ENCODE results near the gene KAT8.
A peak's percentile ranks its signal among the peaks of the same experiment; 100 is the strongest.

KAT8 gene

DNA sequence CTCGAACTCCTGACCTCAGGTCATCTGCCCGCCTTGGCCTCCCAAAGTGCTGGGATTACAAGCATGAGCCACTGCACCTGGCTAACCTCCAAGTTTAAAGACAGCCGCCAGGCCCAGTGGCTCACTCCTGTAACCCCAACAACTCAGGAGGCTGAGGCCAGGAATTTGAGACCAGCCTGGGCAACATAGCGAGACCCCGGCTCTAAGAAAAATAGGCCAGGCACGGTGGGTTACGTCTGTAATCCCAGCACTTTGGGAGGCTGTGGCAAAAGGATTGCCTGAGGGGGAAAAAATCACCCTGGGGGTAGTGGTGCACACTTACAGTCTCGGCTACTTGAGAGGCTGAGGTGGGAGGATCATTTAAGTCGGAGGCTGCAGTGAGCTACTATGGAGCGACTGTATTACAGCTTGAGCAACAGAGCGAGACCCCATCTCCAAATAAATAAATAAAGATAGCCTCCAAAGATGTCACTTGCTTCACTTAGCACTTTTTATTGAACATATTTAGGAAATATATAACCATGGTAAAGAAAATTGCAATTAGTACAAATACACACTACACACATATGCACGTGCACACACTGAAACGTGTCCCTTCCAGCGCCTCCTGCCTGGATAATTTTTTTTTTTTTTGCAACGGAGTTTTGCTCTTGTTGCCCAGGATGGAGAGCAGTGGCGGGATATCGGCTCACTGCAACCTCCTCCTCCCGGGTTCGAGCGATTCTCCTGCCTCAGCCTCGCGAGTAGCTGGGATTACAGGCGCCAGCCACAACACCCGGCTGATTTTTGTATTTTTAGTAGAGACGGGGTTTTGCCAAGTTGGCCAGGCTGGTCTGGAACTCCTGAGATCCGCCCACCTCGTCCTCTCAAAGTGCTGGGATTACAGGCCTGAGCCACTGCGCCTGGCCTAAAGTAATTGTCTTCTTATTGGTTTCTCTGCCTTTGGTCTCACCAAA lies 10.7 kb upstream of the KAT8 start:
- DNase-seq (ENCODE audit: insufficient read length, low spot score) (no peak), FAIRE-seq (no peak)

DNA sequence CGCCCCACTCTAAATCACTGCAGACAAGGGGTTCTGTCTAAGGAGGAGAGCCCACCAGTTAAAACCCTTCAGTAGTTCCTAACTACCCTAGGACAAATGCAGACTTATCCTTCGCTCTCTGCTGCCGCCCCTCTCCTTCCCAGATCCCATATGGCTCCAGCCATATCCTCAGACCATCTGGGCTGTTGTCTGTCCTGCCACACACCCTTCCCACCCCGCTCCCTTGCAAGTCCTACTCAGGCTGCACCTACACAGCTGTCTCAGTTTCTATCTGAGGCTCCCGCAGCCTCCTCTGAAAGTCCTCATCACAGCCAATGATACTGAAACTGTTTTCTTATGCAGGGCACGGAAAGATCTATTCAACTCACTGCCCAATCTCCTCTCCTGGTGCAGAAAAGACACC lies 10.0 kb upstream of the KAT8 start:
- DNase-seq (ENCODE audit: insufficient read length, low spot score): no peak
- no peak for FAIRE-seq

DNA sequence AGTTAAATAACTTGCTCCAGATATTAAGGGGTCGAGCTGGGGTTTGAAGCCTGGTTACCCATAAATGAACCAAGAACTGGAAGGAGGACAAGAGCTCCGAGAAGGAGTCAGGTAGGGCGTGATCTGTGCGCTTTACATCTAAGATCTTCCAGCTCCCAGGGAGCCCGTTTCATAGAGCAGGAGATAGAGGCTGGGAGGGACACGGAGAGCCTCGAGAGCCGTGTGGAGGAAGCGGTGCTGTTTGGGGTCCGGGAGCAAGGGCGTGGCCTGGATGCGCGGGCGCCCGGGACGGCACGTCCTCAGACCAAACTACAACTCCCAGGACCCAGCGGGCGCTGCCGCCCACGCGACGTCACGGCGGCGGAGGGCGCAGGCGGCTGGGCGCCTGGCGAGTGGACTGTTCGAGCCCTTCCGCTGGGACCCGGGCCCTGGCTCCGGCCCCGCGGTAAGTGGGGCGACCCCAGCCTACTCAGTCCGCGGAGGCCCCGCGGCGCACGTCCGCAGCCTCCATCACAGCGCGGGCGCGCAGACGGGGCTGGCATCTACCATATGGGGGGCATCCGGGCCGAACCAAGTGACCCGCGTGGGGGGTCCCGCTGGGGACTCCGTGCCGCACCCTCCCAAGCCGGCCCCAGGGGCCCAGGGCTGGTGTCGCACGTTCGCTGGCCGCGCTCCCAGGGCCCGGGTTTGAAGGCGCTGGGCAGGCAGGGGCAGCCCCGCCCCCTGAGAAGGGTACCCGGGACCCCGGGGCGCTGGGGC lies 9.2 kb upstream of the KAT8 start, which contains the start of gene BCKDK:
BCKDK (plus strand) TSS at position 352 of the 759 bp plus-strand sequence. CDS start 838 bp downstream, outside the sequence.
- peak; percentile 81 for FAIRE-seq
- DNase-seq (ENCODE audit: insufficient read length, low spot score): peak; percentile 89

DNA sequence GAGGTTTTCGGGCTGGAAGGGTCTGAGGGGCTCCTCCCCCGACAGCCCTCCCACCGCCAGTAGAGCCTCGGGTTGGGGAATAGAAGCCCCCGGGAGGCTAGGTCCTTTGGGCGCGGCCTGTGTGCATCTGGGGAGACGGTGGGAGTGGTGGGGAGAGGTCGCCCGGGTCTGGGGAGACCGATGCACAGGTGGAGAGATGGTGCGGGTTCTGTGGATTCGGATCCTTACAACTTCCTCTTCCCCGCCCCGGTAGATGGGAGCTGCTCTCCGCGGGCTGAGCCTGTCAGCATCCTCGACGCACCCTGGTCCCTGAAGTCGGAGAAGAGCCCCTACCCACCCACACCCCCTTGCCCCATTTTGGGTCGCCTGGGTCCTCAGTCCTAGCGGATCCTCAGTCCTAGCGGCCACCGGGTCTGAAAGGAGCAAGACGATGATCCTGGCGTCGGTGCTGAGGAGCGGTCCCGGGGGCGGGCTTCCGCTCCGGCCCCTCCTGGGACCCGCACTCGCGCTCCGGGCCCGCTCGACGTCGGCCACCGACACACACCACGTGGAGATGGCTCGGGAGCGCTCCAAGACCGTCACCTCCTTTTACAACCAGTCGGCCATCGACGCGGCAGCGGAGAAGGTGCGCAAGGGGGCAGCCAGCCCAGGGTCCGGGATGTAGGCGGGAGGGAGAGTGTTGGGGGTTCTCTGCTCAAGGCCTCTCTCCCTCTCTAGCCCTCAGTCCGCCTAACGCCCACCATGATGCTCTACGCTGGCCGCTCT lies 8.5 kb upstream of the KAT8 start:
- FAIRE-seq: no peak
- DNase-seq (ENCODE audit: insufficient read length, low spot score): no peak

DNA sequence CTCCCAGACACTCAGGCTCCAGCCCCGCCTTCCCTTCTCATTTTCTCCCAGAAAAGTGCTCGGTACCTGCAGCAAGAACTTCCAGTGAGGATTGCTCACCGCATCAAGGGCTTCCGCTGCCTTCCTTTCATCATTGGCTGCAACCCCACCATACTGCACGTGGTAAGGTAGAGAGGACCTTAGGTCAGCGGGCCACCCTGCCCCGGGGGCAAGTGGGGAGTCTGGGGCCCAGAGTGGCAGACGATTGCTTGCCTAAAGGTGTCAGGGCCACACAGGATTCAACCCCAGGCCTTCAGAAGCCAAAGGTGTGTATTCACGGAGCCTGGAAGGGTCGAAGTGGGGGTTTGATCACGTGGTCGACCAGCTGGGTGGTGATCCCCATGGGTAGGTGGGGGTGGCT lies 7.8 kb upstream of the KAT8 start:
- FAIRE-seq (no peak), DNase-seq (ENCODE audit: insufficient read length, low spot score) (no peak)

DNA sequence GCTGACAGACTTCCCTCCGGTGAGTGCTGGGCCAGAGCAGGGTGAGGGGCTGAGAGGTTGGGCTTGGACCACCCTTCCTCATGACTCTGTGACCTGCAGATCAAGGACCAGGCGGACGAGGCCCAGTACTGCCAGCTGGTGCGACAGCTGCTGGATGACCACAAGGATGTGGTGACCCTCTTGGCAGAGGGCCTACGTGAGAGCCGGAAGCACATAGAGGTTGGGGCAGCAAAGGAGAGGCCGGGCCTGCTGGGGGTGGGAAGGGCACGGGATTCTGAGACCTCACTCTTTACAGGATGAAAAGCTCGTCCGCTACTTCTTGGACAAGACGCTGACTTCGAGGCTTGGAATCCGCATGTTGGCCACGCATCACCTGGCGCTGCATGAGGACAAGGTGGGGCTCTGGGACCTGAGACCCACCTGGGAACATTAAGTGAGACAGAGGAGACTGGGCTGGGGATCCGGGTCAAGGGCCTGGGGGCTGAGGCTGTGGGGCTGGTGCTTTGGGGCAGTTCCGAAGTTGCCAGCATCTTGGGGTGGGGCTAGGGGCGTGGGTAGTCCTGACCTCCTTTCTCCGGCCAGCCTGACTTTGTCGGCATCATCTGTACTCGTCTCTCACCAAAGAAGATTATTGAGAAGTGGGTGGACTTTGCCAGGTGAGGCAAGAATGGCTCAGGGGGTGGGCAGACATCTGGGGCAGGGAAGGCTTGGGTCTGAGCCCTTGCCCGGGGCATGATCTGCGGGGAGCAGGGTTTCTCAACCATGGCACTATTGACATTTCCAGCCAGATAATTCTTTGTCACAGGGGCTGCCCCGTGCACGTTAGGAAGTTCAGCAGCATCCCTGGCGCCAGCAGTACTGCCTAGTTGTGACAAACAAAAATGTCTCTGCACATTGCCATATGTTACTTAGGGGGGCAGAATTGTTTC lies 7.1 kb upstream of the KAT8 start:
- FAIRE-seq: no peak
- DNase-seq (ENCODE audit: insufficient read length, low spot score): no peak

DNA sequence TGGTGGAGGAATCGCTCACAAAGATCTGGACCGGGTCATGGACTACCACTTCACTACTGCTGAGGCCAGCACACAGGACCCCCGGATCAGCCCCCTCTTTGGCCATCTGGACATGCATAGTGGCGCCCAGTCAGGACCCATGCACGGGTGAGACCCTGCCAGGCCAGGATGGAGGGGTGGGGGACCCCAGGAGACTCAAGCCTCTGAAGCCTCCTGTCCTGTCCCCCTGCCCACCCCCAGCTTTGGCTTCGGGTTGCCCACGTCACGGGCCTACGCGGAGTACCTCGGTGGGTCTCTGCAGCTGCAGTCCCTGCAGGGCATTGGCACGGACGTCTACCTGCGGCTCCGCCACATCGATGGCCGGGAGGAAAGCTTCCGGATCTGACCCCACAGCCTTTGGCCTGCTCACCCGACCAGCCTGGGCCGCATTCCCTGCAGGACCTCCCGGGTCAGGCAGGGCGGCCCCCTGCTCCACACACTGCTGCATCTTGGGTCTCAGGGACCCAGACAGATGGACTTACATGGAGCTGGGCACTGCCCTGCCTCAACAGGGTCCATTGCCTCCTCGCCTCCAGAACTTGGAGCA lies 5.5 kb upstream of the KAT8 start:
- no peak for FAIRE-seq
- DNase-seq (ENCODE audit: insufficient read length, low spot score): no peak

DNA sequence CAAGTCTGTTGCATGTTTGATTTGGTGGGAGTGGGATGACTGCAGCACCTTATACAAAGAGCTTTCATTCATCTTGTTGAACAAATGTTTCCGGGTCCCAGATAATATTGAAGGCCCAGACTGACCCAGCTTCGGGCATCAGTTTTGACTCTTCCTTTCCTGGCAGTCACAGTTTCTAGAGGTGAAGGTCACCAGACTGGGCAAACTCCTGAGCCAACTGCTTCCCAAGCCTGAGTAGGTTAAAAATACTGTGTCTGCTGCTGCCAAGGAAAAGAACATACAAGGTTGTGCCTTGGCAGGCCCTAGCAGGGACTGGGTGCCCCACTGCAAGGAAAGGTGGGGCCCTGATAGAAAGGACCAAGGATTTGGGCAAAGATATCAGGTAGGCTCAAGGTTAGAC lies 4.8 kb upstream of the KAT8 start:
- FAIRE-seq (no peak), DNase-seq (ENCODE audit: insufficient read length, low spot score) (no peak)

DNA sequence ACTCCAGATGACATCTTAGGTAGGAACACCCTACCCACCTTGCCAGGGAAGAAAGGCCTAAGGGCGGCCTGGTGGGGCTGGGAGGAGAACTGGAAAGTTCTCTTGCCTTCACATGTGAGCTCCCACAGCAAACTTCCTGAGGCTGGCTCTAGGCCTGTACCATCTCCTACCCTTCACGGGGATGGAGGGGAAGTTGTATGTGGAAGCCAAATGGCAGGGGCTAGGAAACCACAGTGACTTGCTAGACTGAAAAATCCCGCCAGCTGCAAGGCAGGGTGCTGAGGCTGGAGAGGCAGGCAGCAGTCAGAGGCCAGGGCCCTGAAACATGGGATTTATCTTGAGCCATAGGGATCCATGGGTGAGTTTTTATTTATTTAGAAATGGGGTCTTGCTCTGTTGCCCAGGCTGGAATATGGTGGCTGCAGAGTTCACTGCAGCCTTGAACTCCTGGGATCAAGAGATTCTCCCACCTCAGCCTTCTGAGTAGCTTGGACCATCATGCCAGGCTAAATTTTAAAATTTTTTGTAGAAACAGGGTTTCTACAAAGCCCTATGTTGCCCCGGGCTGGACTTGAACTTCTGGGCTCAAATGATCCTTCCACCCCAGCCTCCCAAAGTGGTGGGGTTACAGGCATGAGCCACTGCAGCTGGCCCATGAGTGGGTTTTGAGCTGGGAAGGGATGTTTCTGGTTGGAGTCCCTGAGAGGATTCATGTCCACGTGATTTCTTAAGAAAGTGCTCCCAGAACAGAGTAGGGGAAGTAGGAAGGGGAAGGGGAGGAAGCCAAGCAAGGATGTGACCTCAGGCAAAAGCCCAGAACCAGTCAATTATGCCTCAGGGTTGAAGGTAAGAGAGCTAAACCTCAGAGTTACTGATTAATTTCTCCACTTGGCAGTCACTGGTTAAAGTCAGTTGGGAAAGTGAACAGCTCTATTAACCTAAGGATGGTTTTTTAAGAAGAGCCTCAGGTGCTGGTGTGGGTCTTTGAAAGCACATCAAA lies 4.0 kb upstream of the KAT8 start:
- DNase-seq (ENCODE audit: insufficient read length, low spot score) (no peak), FAIRE-seq (no peak)

DNA sequence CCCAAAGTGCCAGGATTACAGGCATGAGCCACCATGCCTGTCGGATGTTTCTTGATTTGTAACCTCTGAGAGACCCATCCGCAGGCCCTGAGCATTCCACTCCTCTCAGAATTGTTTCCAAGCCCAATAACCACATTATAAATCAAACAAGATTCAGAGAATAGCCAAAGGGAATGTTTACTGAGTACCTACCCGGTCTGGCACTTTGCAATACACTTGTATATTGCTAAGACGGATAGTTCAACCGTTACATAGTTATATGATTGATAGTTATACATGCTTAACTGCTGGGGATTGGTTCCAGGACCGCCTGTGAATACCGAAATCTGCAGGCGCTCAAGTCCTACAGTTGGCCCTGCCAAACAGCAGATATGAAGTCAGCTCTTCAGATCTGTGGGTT lies 3.0 kb upstream of the KAT8 start:
- FAIRE-seq (no peak), DNase-seq (ENCODE audit: insufficient read length, low spot score) (no peak)

DNA sequence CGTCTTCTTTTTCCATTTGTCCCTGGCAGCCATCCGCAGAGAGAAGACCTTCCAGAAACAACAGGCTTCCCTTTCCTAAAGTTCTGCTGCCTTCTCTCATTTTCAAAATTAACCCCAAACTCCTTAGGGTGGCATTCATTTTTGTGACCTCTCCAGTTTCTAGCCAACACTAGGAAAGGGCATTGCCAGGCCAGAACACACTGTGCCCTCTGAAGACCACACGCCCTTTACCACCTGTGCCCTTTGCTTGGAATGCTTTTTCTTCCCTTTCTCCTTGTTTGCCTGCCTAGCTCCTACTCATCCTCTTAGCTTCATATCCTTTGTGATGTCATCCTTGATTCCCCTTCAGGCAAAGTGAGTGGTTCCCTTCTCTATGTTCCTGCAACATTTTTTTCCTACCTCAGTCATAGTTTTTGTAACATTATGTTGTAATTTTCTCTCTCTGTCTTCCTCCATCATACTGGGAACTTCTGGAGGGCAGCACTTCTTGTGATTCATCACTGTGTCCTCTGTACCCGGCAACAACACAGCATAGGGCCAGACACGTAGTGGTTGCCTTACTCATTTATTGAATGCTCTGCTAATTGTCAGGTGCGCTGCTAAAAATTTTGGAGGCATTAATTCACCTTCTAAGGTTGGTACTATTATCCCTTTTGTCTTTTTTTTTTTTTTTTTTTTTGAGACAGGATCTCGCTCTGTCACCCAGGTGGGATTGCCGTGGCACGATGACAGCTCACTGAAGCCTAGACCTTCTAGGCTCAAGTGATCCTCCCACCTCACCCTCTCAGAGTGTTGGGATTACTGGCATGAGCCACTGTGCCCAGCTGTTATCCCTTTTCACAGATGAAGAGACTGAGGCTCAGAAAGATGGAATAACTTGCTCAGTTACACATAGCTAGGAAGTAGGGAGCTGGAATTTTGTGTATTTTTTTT lies 1.0 kb downstream of the KAT8 start:
- no peak for DNase-seq (ENCODE audit: insufficient read length, low spot score)
- FAIRE-seq: no peak

DNA sequence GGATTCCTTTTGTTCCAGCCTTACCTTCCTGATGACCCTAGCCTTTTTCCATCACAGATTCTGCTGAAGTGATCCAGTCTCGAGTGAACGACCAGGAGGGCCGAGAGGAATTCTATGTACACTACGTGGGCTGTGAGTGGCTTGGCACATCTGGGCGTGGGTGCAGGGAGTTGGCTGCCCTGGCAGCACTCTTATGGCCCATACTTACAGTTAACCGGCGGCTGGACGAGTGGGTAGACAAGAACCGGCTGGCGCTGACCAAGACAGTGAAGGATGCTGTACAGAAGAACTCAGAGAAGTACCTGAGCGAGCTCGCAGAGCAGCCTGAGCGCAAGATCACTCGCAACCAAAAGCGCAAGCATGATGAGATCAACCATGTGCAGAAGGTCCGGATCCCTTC lies 2.7 kb downstream of the KAT8 start:
- DNase-seq (ENCODE audit: insufficient read length, low spot score): no peak
- FAIRE-seq: no peak

DNA sequence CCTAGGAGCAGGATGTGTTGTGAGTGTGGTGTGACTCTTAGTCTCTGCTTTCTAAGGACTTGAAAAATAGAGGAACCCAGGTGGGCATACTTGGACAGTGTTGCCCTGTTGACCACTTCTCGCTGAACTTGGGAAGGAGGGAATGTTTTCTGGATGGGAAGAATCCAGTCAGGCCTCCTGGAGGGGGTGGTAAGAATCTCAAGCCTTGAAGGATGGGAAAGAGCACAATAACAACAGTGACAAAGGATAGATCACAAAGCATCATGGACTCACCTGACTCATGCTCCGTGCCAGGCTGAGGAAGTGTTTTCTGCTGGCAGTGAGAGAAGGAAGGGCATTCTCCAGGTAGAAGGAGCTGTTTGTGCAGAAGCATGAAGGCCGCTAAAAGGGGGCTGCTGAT lies 8.4 kb downstream of the KAT8 start:
- peak; percentile 52 for FAIRE-seq
- no peak for DNase-seq (ENCODE audit: insufficient read length, low spot score)

DNA sequence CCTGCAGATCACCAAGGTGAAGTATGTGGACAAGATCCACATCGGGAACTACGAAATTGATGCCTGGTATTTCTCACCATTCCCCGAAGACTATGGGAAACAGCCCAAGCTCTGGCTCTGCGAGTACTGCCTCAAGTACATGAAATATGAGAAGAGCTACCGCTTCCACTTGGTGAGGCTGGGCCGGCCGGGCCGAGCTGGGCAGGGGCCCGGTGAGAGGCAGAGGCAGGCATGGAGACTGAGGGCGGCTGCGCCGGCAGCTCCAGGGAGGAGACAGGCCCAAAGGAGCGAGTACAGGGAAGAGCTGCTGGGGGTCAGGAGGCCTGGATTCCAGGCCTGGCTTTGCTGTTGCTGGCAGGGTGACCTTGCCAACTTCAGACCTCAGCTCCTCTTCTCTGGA lies 9.7 kb downstream of the KAT8 start:
- DNase-seq (ENCODE audit: insufficient read length, low spot score) (no peak), FAIRE-seq (no peak)

DNA sequence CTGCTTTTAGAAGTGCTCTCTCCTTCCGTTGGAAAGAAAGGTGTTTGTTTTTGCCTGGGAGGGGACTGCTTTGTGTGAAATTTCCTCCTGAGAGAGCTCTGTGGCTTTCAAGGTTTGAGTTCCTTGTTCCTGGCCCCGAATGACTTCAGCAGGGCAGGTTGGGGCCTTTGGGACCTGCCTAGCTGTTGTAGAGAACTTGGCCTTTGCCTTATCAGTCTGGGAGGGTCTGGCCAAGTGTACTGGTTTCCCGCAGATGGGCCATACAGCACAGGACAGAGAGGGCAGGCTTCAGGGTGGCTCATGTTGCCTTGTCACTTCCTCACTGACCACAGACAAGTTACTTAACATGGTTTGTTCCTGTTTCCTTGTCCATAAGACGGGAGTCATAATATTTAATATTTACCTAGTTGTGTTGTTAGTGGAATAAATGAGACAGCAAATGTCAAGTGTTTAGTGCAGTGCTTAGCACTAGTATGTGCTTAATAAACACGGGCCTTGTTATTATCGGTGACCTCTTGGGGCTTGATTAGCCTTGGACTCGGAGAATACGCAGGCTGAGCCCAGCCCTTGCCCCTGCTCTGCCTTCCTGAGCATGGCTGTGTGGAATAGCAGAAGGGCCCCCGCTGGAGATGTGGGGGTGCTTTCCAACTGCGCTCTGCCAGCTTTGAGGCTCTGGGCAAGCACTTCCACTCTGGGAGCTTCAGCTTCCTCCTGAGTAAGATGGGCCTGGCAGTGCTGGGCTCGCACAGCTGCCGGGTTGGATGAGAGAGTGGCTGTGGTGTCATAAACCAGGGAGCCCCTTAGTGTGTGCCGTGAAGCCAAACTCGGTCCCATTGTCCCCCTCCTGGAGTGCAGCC lies 11.5 kb downstream of the KAT8 start:
- FAIRE-seq (no peak), DNase-seq (ENCODE audit: insufficient read length, low spot score) (no peak)

DNA sequence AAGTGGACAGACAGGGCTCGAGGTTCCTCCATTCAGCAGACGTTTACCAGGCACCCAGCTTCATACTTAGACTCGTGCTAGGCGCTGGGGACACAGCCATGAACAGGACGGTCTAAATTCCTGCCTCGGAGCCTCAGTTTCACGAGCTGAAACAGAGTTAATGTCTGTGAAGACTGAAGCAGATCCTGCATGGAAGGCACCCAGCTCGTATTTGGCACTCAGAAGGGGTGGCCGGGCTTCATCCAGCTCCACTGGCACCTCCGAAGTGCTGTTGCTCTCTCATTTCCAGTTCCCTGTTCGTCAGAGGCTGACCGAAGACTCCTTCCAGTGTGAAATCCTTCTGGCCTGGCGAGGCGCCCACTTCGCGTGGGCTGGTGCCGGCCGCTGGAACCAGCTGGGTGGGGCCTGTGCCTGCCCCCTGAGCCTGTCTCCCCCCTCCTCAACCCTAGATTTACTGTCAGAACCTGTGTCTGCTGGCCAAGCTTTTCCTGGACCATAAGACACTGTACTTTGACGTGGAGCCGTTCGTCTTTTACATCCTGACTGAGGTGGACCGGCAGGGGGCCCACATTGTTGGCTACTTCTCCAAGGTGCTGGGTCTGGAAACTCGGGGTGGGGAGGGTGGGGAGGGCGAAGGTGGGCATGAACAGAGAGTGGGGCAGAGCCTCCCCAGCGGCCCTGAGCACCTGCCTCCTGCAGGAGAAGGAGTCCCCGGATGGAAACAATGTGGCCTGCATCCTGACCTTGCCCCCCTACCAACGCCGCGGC lies 12.3 kb downstream of the KAT8 start:
- DNase-seq (ENCODE audit: insufficient read length, low spot score): no peak
- FAIRE-seq: no peak
